ENCODE data around the gene OXT. TPM values are rescaled to one million over a fixed set of nuclear protein-coding genes. Genes with fewer than 3 reads are reported as not detected.

Gene OXT
- total and polyA plus RNA-seq, 2 donors (not counting 1 experiment from before 2014, with no cell fraction given): 1.0 to 1.7 TPM

DNA sequence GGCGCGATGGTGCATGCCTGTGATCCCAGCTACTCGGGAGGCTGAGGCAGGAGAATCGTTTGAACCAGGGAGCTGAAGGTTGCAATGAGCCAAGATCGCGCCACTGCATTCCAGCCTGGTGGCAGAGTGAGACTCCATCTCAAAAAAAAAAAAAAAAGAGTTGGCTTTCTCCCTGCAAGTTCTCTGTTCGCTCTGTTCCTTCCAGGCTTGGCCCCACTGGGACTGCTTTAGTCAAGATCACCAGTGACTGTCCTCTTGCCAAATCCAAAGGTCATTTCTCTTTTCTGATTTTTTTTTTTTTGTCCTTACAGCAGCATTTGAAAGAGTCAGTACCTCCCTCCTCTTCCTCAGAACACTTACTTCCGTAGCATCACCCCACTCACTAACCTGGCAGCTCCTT lies 38.8 kb upstream of the OXT start:
- TF ChIP-seq CTCF (IDR thresholded peaks at IDR 0.05) (no peak), EZH2 (IDR thresholded peaks at IDR 0.05; ENCODE audit: borderline replicate concordance, insufficient read depth, low read depth, low read length, poor library complexity, severe bottlenecking) (no peak)
- H3K4me1 Mint-ChIP-seq: no peaks in the 10 kb centered on the region
- POLR2A ChIA-PET: no interaction called here

GRCh38 chr20:3037654-3038053 lies 33.8 kb upstream of the OXT start:
- intact Hi-C loops (cut with micrococcal nuclease): no loop called here
- Histone ChIP-seq H3K79me2 (ENCODE audit: control insufficient read depth, insufficient read depth, low read length) (no peaks in the 10 kb centered on the region), H3K9me3 (ENCODE audit: control extremely low read depth in 1 of 3, control insufficient read depth in 2 of 3, insufficient read depth in 1 of 3, low read length in 2 of 3) (no peaks in the 10 kb centered on the region), H3K27me3 (replicated peaks in 1 of 4; ENCODE audit: control extremely low read depth in 1 of 4, control insufficient read depth in 3 of 4, insufficient read depth in 4 of 4, low read length in 3 of 4) (no peaks in the 10 kb centered on the region), H3K9ac (ENCODE audit: low read length) (no peak overlapping the region), H3K36me3 (replicated peaks in 1 of 2; ENCODE audit: control extremely low read depth in 1 of 2, control insufficient read depth in 1 of 2, extremely low read depth in 1 of 2, insufficient read depth in 2 of 2, low read length in 1 of 2) (peaks cover 5 to 58% of the 10 kb centered on the region in 2 experiments), H3K4me1 (ENCODE audit: control insufficient read depth in 2 of 2, insufficient read depth in 2 of 2, low read length in 2 of 2) (no peaks in the 10 kb centered on the region), H3K27ac (ENCODE audit: low read length in 2 of 2) (no peak overlapping the region), H3K4me3 (ENCODE audit: control extremely low read depth in 1 of 5, extremely low read depth in 1 of 5, insufficient read depth in 1 of 5, low read depth in 2 of 5, low read length in 4 of 5) (no peak overlapping the region), H3K4me2 (replicated peaks; ENCODE audit: low read depth, low read length, poor library complexity, severe bottlenecking) (no peak overlapping the region), H2AFZ (ENCODE audit: insufficient read depth, low read depth, low read length, poor library complexity, severe bottlenecking) (no peak overlapping the region), H4K20me1 (ENCODE audit: control insufficient read depth, insufficient read depth, low read length, poor library complexity, severe bottlenecking) (no peaks in the 10 kb centered on the region)
- DNase-seq (no peak), ATAC-seq (ENCODE audit: low read depth) (no peak)
- no peaks in the 10 kb centered on the region for H3K27me3 Mint-ChIP-seq
- no peak overlapping the region for H3K27ac Mint-ChIP-seq
- 97% methylated on average over 2 of the region's 3 CpGs for WGBS (ENCODE audit: insufficient coverage)
- no peaks in the 10 kb centered on the region for H3K9me3 Mint-ChIP-seq (ENCODE audit: insufficient read depth)
- no peaks in the 10 kb centered on the region for H3K4me1 Mint-ChIP-seq
- TF ChIP-seq EZH2 (IDR thresholded peaks at IDR 0.05; ENCODE audit: borderline replicate concordance, insufficient read depth, low read depth, low read length, poor library complexity, severe bottlenecking) (no peak), CTCF (IDR thresholded peaks at IDR 0.05) (no peak)
- no peak overlapping the region for H3K4me3 Mint-ChIP-seq
- CTCF ChIA-PET: interaction anchor here (1.1 kb wide), 1 partner anchor 16 kb away, joined by 4 read pairs; no protein-coding TSS in a partner anchor
- POLR2A ChIA-PET: no interaction called here

More for the DNA sequence above, 38.8 kb upstream of the OXT start:
- Histone ChIP-seq H3K4me2 (replicated peaks; ENCODE audit: low read depth, low read length, poor library complexity, severe bottlenecking) (no peak overlapping the region), H3K9ac (ENCODE audit: low read length) (no peak overlapping the region), H3K9me3 (ENCODE audit: control extremely low read depth in 1 of 3, control insufficient read depth in 2 of 3, insufficient read depth in 1 of 3, low read length in 2 of 3) (no peaks in the 10 kb centered on the region), H3K27ac (ENCODE audit: low read length in 2 of 2) (no peak overlapping the region), H2AFZ (ENCODE audit: insufficient read depth, low read depth, low read length, poor library complexity, severe bottlenecking) (no peak overlapping the region), H3K27me3 (replicated peaks in 1 of 4; ENCODE audit: control extremely low read depth in 1 of 4, control insufficient read depth in 3 of 4, insufficient read depth in 4 of 4, low read length in 3 of 4) (no peaks in the 10 kb centered on the region), H3K79me2 (ENCODE audit: control insufficient read depth, insufficient read depth, low read length) (no peaks in the 10 kb centered on the region), H4K20me1 (ENCODE audit: control insufficient read depth, insufficient read depth, low read length, poor library complexity, severe bottlenecking) (no peaks in the 10 kb centered on the region), H3K4me1 (ENCODE audit: control insufficient read depth in 2 of 2, insufficient read depth in 2 of 2, low read length in 2 of 2) (no peaks in the 10 kb centered on the region), H3K36me3 (replicated peaks in 1 of 2; ENCODE audit: control extremely low read depth in 1 of 2, control insufficient read depth in 1 of 2, extremely low read depth in 1 of 2, insufficient read depth in 2 of 2, low read length in 1 of 2) (peaks cover 8 to 58% of the 10 kb centered on the region in 2 experiments), H3K4me3 (ENCODE audit: control extremely low read depth in 1 of 5, extremely low read depth in 1 of 5, insufficient read depth in 1 of 5, low read depth in 2 of 5, low read length in 4 of 5) (no peak overlapping the region)
- DNase-seq (no peak), ATAC-seq (ENCODE audit: low read depth) (no peak)
- H3K9me3 Mint-ChIP-seq (ENCODE audit: insufficient read depth): no peaks in the 10 kb centered on the region
- H3K27ac Mint-ChIP-seq: no peak overlapping the region
- no peak overlapping the region for H3K4me3 Mint-ChIP-seq
- CTCF ChIA-PET: interaction anchor here (0.7 kb wide), 2 partner anchors 64 to 966 kb away, joined by 3 to 4 read pairs; no protein-coding TSS in a partner anchor
- no peaks in the 10 kb centered on the region for H3K27me3 Mint-ChIP-seq
- intact Hi-C loops (cut with micrococcal nuclease): no loop called here
- 97% methylated on average over 8 of the region's 8 CpGs for WGBS (ENCODE audit: insufficient coverage)

All from B cell (primary cell).